GM12878 (cell line): ENCODE results near the gene CCL3. TPM values are rescaled to one million over a fixed set of nuclear protein-coding genes. Genes with fewer than 3 reads are reported as not detected.

Experiments
- BCLAF1 ChIP-seq: fragments of 450-650 bp; IDR thresholded peaks from 2 replicates; pipeline ENCODE4 v1.6.1; 2017; ENCODE audit warnings: antibody characterized with exemption, mild to moderate bottlenecking, moderate library complexity
- CHD2 ChIP-seq: IDR thresholded peaks from 2 replicates; pipeline ENCODE4 v1.6.1; 2011; ENCODE audit warnings: low read depth, low read length, improper control_type of control experiment, borderline replicate concordance
- CUX1 ChIP-seq: IDR thresholded peaks from 2 replicates; pipeline ENCODE4 v1.6.1; 2012; ENCODE audit warnings: improper control_type of control experiment, low read depth, low read length; ENCODE audit not compliant: insufficient replicate concordance
- DPF2 ChIP-seq: fragments of 450-650 bp; IDR thresholded peaks from 2 replicates; pipeline ENCODE4 v1.6.1; 2017; ENCODE audit warnings: mild to moderate bottlenecking
- ESRRA ChIP-seq: IDR thresholded peaks from 2 replicates; pipeline ENCODE4 v1.6.1; 2012; ENCODE audit warnings: mild to moderate bottlenecking, low read length, improper control_type of control experiment
- GABPA ChIP-seq: IDR thresholded peaks from 2 replicates; pipeline ENCODE4 v1.6.1; 2014; ENCODE audit warnings: antibody characterized with exemption, low read depth, mild to moderate bottlenecking, inconsistent platforms
- HDAC6 ChIP-seq: fragments of 200-600 bp; sonication (generic); IDR thresholded peaks from one replicate; pipeline ENCODE4 v1.8.0; 2017; ENCODE audit warnings: antibody characterized with exemption; ENCODE audit not compliant: unreplicated experiment
- IKZF1 ChIP-seq: fragments of 450-650 bp; conservative IDR thresholded peaks from 2 replicates; pipeline ENCODE4 v1.6.1; 2017; ENCODE audit warnings: antibody characterized with exemption, mild to moderate bottlenecking
- NRF1 ChIP-seq: conservative IDR thresholded peaks from 2 replicates; pipeline ENCODE4 v1.6.1; 2011; ENCODE audit warnings: mild to moderate bottlenecking, low read depth, low read length, improper control_type of control experiment
- PAX5 ChIP-seq: IDR thresholded peaks from 2 replicates; pipeline ENCODE4 v1.6.1; 2011; ENCODE audit warnings: low read depth, low read length, borderline replicate concordance
- PBX3 ChIP-seq: IDR thresholded peaks from 2 replicates; pipeline ENCODE4 v1.6.1; 2011; ENCODE audit warnings: mild to moderate bottlenecking, low read depth, low read length, moderate library complexity; ENCODE audit not compliant: insufficient replicate concordance
- PKNOX1 ChIP-seq: fragments of 450-650 bp; IDR thresholded peaks from 2 replicates; pipeline ENCODE4 v1.6.1; 2016; ENCODE audit warnings: mild to moderate bottlenecking
- POU2F2 ChIP-seq: IDR thresholded peaks from 3 replicates; pipeline ENCODE4 v1.6.1; 2011; ENCODE audit warnings: low read depth, mild to moderate bottlenecking, low read length, borderline replicate concordance
- RUNX3 ChIP-seq: IDR thresholded peaks from 2 replicates; pipeline ENCODE4 v1.6.1; 2012; ENCODE audit warnings: low read length, inconsistent platforms
- SKIL ChIP-seq: fragments of 450-650 bp; IDR thresholded peaks from 2 replicates; pipeline ENCODE4 v1.6.1; 2017; ENCODE audit warnings: mild to moderate bottlenecking, low read depth, inconsistent platforms; ENCODE audit not compliant: poor library complexity, severe bottlenecking
- SMAD1 ChIP-seq: fragments of 450-650 bp; IDR thresholded peaks from 2 replicates; pipeline ENCODE4 v1.6.1; 2018; ENCODE audit warnings: mild to moderate bottlenecking, low read depth; ENCODE audit not compliant: partially characterized antibody
- SMARCA5 ChIP-seq: fragments of 450-650 bp; IDR thresholded peaks from 2 replicates; pipeline ENCODE4 v1.6.1; 2017; ENCODE audit warnings: mild to moderate bottlenecking
- TARDBP ChIP-seq: IDR thresholded peaks from 2 replicates; pipeline ENCODE4 v1.6.1; 2016; ENCODE audit warnings: borderline replicate concordance
- ZBED1 ChIP-seq: IDR thresholded peaks from 2 replicates; pipeline ENCODE4 v1.6.1; 2016; ENCODE audit warnings: borderline replicate concordance
- ZNF622 ChIP-seq: fragments of 450-650 bp; IDR thresholded peaks from 2 replicates; pipeline ENCODE4 v1.6.1; 2017; ENCODE audit warnings: mild to moderate bottlenecking, inconsistent platforms
- polyA plus RNA-seq, 11 experiments: library from polyadenylated mRNA; depleted of rRNA in 4 of 11; unstranded in 6 of 11; stranded (reverse) in 5 of 11; fragments of >200 nt; fragmentation: Nextera tagmentation in 4 of 11; fragmentation: Illumina TruSeq in 1 of 11; extraction: Ambion mirVana in 4 of 11; extraction: Trizol in 1 of 11; gene quantifications; 1 replicate in 1 of 11; 2 replicates in 10 of 11; pipeline versions ENCODE4 v1.2.1 to v1.2.3, GENCODE V29; 2011 to 2016; ENCODE audit warnings: inconsistent platforms in 2 of 11, missing spikeins in 2 of 11, low read depth in 1 of 11
- total RNA-seq, 4 experiments: library from RNA; depleted of rRNA in 3 of 4; stranded (reverse); fragments of >200 nt in 3 of 4; fragmentation: Illumina TruSeq in 1 of 4; extraction: Trizol in 1 of 4; gene quantifications; 2 replicates each; pipeline versions ENCODE4 v1.2.1 to v1.2.3, GENCODE V29; 2013 to 2021

The CCL3 gene
- total and polyA plus RNA-seq, 10 of the 15 experiments (the other 5 are each of a cell fraction or from before 2014, with no cell fraction given), result 96.5 to 1,488 (median 199) TPM

- TF ChIP-seq SKIL, result no peak
- TF ChIP-seq BCLAF1, result no peak
- no peak for TF ChIP-seq GABPA
- TF ChIP-seq PBX3, result no peak
- no peak for TF ChIP-seq DPF2
- TF ChIP-seq POU2F2, result no peak
- no peak for TF ChIP-seq CHD2
- no peak for TF ChIP-seq PAX5
- TF ChIP-seq NRF1, result no peak
- TF ChIP-seq TARDBP, result no peak
- no peak for TF ChIP-seq SMARCA5
- TF ChIP-seq IKZF1, result peak; percentile 47
- no peak for TF ChIP-seq ESRRA
- no peak for TF ChIP-seq CUX1
- TF ChIP-seq PKNOX1, result no peak
- no peak for TF ChIP-seq ZBED1
- TF ChIP-seq SMAD1, result no peak
- no peak for TF ChIP-seq HDAC6
- peak; percentile 24; the same call in 1 of the 2 replicates for TF ChIP-seq RUNX3
- TF ChIP-seq ZNF622, result no peak
Observed at GRCh38 chr17:36136439-36136838, 46.5 kb upstream of the CCL3 start (continued).
